GM18507 (cell line): ENCODE data around the gene FNTB.

ENCODE experiments used
- DNase-seq: peaks from one replicate; pipeline ENCODE4 v3.0.0; 2011; ENCODE audit warnings: low read depth; ENCODE audit not compliant: insufficient read length; ENCODE audit errors: extremely low spot score
- FAIRE-seq: peaks from 2 replicates; lab custom pipeline; 2011; peaks lifted over from hg19 to GRCh38; lab: Jason Lieb, UNC

The FNTB gene

DNA sequence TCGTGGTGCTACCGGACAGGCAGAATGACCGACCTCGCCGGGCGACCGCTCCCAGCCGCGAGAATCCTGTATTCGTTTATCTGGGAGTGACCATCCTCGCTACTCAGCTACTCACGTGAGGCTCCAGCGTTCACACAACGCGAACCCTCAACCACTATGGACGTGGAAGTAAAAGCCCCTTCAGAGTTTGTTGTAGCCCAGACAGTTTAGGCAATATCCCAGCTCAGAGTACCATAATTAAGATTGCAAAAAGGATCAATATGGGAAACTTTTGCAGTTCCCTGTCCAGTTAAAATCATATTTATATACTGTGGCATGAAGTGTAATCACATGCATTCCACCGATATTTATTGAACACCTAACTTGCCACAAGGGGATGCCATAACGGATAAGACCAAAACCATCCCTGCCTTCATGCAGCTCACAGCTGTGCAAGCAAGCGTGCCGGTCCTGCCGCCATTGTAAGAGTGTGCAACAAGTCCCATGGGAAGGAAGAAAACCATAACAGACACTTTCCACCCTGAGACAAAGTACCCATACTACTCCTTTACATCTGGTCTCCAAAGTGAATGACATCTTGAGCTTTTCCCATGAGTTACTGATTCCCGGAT, 116.6 kb downstream of the FNTB start:
- no peak for DNase-seq
- peak; percentile 12 for FAIRE-seq

DNA sequence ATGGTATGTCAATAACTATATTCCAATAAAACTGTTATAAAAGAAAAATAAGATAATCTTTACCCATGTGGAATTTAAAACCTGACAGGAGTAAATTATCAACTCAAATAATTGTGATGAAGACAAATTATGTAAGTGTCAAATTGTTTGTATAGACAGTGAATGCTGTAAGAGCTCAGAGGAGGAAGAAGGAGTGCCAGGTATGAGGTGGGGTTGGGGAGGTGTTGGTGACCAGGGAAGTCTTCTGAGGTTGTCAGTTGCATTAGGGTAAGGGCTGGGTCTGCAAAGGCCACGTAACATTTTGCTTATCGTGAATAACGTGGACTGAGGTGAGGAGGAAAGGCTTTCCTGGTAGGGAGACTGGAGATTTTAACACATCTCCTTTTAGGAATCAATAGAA, 118.1 kb downstream of the FNTB start:
- DNase-seq: no peak
- FAIRE-seq: no peak

DNA sequence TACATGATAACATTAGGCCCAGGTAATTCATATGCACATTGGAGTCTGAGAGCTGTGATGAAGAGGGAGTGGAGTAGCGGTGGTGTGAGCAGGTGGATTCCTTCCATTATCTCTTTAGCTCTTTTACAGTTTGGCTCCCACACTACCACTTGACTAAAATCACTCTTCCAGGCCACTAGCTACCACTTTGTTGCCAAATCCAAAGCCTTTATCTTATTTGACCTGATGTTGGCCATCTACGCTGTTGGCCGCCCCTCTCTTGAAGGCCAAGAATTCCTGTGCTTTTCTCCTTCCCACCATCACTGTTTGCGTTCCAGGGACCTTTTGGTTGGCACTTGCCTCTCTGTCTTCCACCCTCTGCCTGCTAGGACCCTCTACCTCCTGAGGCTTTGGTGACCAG, 119.6 kb downstream of the FNTB start:
- no peak for FAIRE-seq

DNA sequence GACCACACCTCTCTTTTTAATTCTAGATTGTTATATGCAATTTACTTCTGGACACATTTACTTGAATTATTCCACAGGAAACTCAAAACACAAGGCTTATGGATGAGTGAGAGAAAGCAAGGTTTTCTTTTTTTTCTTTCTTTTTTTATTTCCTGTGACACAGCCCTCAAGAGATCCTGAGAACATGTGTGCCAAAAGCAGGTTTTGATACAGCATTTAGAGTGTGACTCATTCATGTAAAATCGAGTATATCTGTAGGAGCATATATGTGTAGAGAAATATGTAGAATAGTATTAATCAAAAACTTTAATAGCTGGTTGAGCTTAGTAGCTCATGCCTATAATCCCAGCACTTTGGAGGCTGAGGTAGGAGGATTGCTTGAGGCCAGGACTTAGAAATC, 120.0 kb downstream of the FNTB start:
- no peak for FAIRE-seq
- DNase-seq: no peak

More for the DNA sequence above, 119.6 kb downstream of the FNTB start:
- DNase-seq: no peak

DNA sequence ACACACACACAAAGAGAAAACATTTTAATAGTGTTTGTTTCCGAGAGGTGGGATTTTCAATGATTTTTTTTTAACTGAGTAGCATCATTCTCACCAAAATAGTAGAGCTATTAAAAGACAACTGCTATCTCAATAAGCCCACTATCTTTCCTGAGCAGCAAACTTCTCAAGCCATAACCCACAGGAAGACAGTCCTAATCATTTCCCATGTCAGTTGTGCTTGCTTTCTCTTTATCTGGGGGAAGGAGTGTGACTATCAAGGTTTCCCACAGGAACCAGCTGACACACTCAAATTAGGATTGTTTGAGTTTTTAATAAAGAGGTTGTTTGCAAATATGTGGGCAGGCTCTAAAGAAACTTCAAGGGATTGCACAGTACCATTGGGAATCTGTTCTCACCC, 120.5 kb downstream of the FNTB start:
- FAIRE-seq: no peak
- DNase-seq: no peak

DNA sequence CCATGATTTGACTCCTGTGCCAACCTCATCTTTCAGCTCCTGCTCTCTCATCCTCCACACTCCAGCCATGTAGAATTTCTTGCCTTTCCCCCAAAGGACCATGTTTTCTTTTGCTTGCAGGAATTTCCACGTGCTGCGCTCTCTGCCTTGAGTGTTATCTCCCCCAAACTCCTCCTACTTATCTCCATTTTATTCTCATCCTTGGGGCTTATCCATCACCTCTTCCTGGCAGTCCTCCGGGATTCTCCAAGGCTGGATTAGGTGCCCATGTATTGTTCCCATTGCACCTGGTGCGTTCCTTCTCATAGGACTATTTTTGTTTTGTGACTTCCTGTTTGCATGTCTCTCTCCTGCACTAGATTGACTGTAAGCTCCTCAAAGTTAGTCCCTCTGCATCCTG, 122.7 kb downstream of the FNTB start:
- DNase-seq: no peak
- FAIRE-seq: no peak

DNA sequence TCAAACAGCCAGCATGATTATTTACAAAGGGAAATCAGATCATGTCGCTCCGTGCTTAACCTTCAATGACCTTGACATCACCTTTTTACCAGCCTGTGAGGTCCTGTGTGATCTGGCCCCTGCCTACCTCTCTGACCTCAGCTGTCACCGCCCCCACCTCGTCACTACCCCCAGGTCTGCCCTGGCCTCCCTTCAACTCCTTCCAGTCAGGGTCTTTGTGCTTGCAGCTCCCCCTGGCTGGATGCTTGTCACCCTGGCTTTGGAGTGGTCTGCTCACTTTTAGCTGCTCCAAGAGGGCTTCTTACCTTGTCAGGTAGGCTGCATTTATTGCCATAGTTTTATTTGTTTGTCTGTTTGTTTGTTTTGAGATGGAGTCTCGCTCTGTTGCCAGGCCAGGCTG, 123.8 kb downstream of the FNTB start:
- FAIRE-seq (no peak), DNase-seq (no peak)
